Duodenal mucosa (tissue), 2 donors: Measurements from ENCODE around the gene HMG20B.
"Not testable (repeated sequence)": the region's sequence is repeated elsewhere in the genome, so short reads cannot be mapped to it uniquely, and the experiment has no call there.

Experiments used
- H3K27ac ChIP-seq: one replicate; pipeline ENCODE4 v1.7.0; 2013; ENCODE audit warnings: low read depth, low read length
- H3K27me3 ChIP-seq, 2 donors: one replicate each; pipeline ENCODE4 v1.7.0; 2013; ENCODE audit warnings: low read length in 2 of 2, control low read depth in 1 of 2; ENCODE audit not compliant: insufficient read depth in 2 of 2, control insufficient read depth in 1 of 2
- H3K36me3 ChIP-seq, 2 donors: one replicate each; pipeline ENCODE4 v1.7.0; 2013; ENCODE audit warnings: low read length in 2 of 2, control low read depth in 1 of 2; ENCODE audit not compliant: insufficient read depth in 2 of 2, control insufficient read depth in 1 of 2
- H3K4me1 ChIP-seq, 2 donors: one replicate each; pipeline ENCODE4 v1.7.0; 2013; ENCODE audit warnings: low read length in 2 of 2, control low read depth in 1 of 2; ENCODE audit not compliant: insufficient read depth in 2 of 2, control insufficient read depth in 1 of 2
- H3K4me3 ChIP-seq, 2 donors: one replicate each; pipeline ENCODE4 v1.7.0; 2013; ENCODE audit warnings: low read length in 2 of 2, low read depth in 1 of 2
- H3K9ac ChIP-seq, 2 donors: one replicate each; pipeline ENCODE4 v1.7.0; 2013; ENCODE audit warnings: low read length in 2 of 2, low read depth in 1 of 2
- H3K9me3 ChIP-seq, 2 donors: one replicate each; pipeline ENCODE4 v1.7.0; 2013; ENCODE audit warnings: low read length in 2 of 2, control low read depth in 1 of 2; ENCODE audit not compliant: control insufficient read depth in 1 of 2

Gene HMG20B

DNA sequence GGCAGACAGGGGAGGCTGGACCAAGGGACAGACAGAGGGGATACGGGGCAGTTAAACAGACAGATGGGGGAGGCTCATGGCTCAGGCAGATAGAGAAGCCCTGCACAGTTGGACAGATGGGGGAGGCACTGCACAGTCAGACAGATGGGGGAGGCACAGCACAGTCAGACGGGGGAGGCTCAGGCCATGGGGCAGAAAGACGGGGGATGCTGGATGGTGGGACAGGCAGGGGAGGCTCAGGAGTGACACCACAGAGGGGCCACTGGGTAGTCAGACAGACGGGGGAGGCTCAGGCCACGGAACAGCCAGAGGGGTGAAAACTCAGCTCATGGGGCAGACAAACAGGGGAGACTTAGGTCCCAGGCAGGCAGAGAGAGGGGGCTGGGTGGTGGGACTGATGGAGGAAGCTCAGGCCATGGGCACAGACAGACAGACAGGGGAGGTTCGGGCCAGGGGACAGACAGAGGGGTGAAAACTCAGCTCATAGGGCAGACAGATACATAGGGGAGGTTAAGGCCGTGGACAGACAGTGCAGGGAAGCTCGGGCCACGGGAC, 16.2 kb upstream of the HMG20B start:
- Histone ChIP-seq H3K9me3 (no peaks in the 10 kb centered on the region), H3K27me3 (no peaks in the 10 kb centered on the region), H3K36me3 (no peaks in the 10 kb centered on the region), H3K27ac (peak overlapping the region; percentile 32), H3K9ac (peak overlapping the region; percentile 65 to 73), H3K4me1 (peaks cover 23 to 36% of the 10 kb centered on the region in 2 donors), H3K4me3 (peak overlapping the region; percentile 80 to 86)

GRCh38 chr19:3556978-3557460, 15.7 kb upstream of the HMG20B start:
- Histone ChIP-seq H3K27ac (peak overlapping the region; percentile 70), H3K4me1 (peaks cover 23 to 36% of the 10 kb centered on the region in 2 donors), H3K27me3 (no peaks in the 10 kb centered on the region), H3K9me3 (no peaks in the 10 kb centered on the region), H3K9ac (peak overlapping the region; percentile 65 to 73), H3K4me3 (peak overlapping the region; percentile 80 to 86), H3K36me3 (no peaks in the 10 kb centered on the region)

DNA sequence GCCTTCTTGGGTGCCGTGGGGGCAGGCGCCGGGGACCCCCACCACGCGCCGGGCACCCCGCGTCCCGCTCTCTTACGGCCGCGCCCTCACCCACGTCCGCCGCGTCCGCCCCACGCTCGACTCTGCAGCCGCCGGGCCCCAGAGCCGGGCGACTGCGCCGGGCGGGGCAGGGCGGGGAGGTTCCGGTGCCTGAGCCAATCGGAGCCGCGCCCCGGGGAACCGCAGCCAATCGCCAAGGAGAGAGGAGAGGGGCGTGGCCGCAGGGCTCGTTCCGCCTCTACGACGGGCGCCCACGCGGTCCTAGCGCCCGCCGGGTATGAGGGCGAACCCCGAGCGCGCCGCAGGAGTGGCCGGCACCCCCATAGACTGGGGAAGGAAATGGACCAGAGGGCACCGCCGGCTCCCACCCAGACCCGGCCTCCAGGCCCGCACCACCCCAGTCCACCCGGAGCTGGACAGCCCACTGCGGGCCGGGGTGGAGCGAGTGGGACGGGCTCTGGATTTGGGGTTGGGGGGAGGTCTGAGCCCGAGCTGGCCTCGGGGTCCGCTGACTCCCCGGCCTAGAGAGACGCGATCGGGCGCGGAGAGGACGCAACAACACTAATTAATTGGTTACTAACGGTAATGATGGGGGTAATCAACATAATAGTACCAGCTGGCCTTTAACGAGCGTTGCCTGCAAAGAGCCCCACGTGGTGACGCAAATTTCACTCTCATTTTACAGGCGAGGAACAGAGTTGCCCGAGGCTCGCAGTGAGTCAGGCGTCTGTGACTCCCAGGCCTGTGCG, 15.1 kb upstream of the HMG20B start, which contains the start of gene MFSD12:
Gene MFSD12, minus strand, starts transcription at position 126 of the 788 bp plus-strand sequence. CDS start 183 bp downstream, outside the sequence.
- no peaks in the 10 kb centered on the region for H3K36me3 ChIP-seq
- H3K27me3 ChIP-seq, result no peaks in the 10 kb centered on the region
- peaks cover 23 to 36% of the 10 kb centered on the region in 2 donors for H3K4me1 ChIP-seq
- peak within 1 kb of the TSS; percentile 73 to 74 for H3K9ac ChIP-seq
- H3K4me3 ChIP-seq, result peak within 1 kb of the TSS; percentile 80 to 86
- H3K27ac ChIP-seq, result peak within 1 kb of the TSS; percentile 75
- no peaks in the 10 kb centered on the region for H3K9me3 ChIP-seq

- no peak overlapping the region for H3K4me3 ChIP-seq
- no peak overlapping the region for H3K27ac ChIP-seq
- no peaks in the 10 kb centered on the region for H3K27me3 ChIP-seq
- H3K9ac ChIP-seq, result no peak overlapping the region
- no peaks in the 10 kb centered on the region for H3K4me1 ChIP-seq
- H3K9me3 ChIP-seq, result no peaks in the 10 kb centered on the region
- no peaks in the 10 kb centered on the region for H3K36me3 ChIP-seq
Measured at GRCh38 chr19:3563709-3564524, 8.8 kb upstream of the HMG20B start.

DNA sequence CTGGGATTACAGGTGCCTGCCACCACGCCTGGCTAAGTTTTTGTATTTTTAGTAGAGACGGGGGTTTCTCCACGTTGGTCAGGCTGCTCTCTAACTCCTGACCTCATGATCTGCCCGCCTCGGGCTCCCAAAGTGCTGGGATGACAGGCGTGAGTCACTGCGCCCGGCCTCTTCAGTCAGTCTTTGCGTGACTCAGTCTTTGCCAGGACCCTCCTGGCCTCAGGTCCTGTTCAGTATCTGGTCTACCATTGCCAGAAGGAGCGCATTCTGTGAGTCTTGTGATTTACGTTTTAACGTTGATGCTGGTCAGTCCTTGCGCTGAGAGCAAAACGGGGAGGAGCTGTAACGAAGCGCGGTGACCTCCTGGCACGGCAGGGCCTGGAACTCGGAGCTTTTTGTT, 7.6 kb upstream of the HMG20B start:
- H3K27ac ChIP-seq, result no peak overlapping the region
- H3K36me3 ChIP-seq, result no peaks in the 10 kb centered on the region
- H3K4me3 ChIP-seq, result no peak overlapping the region
- H3K9me3 ChIP-seq, result no peaks in the 10 kb centered on the region
- no peaks in the 10 kb centered on the region for H3K4me1 ChIP-seq
- no peak overlapping the region for H3K9ac ChIP-seq
- H3K27me3 ChIP-seq, result no peaks in the 10 kb centered on the region

DNA sequence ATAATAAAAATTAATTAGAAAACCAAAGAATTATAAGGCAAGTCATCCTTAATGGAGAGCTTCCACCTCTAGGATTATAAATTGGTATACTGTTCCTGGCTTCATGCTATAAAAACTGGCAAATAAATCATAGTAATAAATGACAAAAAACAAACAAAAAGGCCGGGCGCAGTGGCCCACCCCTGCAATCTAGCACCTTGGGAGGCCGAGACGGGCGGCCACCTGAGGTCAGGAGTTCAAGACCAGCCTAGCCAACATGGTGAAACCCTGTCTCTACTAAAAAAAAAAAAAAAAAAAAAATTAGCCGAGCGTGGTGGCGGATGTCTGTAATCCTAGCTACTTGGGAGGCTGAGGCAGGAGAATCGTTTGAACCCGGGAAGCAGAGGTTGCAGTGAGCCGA, 2.7 kb upstream of the HMG20B start:
- H3K9ac ChIP-seq, H3K27me3 ChIP-seq, H3K4me3 ChIP-seq, H3K27ac ChIP-seq, H3K36me3 ChIP-seq, H3K9me3 ChIP-seq: not testable (repeated sequence)
- peaks cover 8 to 15% of the 10 kb centered on the region in 2 donors for H3K4me1 ChIP-seq

GRCh38 chr19:3570606-3571011, 2.1 kb upstream of the HMG20B start:
- peaks cover 8 to 15% of the 10 kb centered on the region in 2 donors for H3K4me1 ChIP-seq
- H3K4me3 ChIP-seq, result no peak overlapping the region
- H3K9ac ChIP-seq, result no peak overlapping the region
- H3K9me3 ChIP-seq, result no peaks in the 10 kb centered on the region
- H3K36me3 ChIP-seq, result peaks cover 0 to 5% of the 10 kb centered on the region in 2 donors
- H3K27ac ChIP-seq, result no peak overlapping the region
- H3K27me3 ChIP-seq, result no peaks in the 10 kb centered on the region

DNA sequence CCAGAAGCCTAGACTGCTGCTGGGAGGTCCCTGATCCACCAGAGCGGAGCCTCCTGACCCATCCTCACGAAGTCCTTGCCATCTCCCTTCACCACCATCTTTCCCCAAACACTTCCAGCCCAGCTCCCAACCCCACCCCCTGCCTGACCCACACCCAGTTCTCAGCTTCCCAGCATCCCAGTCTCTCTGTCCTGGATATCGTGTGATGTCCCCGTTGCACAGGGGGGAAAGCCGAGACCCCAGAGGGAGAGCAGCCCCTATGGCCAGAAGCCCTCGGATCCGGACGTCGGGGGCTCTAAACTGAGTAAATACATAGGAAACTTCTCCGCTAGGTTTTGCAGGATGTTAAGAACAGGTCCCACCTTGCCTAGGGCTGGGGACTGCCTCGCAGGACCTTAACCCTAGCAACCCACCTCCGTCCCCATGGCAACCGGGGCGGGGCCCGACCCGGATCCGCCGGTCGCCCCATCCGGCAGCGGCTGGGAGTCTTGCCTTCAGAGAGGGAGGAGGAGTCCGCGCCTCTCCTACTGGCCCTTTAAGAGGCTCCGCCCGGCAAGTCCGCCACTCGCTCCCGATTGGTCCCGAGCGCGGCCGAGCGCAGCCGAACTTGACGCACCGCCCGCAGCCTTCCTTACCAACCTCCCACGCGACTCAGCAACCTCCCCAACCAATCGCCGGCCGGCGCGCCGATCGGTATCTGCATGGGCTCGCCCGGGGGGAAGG, 451 bp upstream of the HMG20B start:
- Histone ChIP-seq H3K27ac (peak overlapping the region; percentile 32), H3K9me3 (no peaks in the 10 kb centered on the region), H3K27me3 (no peaks in the 10 kb centered on the region), H3K9ac (peak overlapping the region; percentile 54 to 63), H3K4me1 (peaks cover 19 to 26% of the 10 kb centered on the region in 2 donors), H3K36me3 (peaks cover 0 to 10% of the 10 kb centered on the region in 2 donors), H3K4me3 (peak overlapping the region; percentile 66 to 70)

DNA sequence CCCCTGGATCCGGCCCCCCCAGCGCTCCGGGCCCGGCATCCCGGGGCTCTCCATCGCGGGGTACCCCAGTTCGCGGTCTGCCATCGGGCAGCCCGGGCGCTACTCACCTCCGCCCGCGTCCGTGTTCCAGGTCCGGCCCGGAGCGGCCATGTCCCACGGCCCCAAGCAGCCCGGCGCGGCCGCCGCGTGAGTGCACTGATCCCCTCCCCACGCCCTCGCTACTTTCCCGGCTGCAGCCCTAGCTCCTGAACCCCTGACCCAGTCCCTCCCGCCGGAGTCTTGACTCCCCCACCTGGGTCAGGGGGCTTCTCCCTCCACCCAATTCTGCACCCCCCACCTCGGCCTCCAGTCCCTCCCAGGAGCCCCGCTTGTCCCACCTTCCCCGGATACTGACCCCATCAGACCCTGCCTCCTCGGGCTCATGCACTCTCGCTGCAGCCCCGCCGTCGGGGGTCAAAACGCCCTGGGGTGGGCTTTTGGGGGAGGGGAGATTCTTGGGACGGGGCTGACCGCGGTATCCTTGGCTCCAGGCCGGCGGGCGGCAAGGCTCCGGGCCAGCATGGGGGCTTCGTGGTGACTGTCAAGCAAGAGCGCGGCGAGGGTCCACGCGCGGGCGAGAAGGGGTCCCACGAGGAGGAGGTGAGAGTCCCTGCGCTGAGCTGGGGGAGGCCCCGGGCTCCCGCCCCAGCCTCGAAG, 566 bp downstream of the HMG20B start:
- H3K9ac ChIP-seq, result peak overlapping the region; percentile 63 to 76
- peaks cover 19 to 26% of the 10 kb centered on the region in 2 donors for H3K4me1 ChIP-seq
- peak overlapping the region; percentile 74 to 78 for H3K4me3 ChIP-seq
- no peaks in the 10 kb centered on the region for H3K9me3 ChIP-seq
- peak overlapping the region; percentile 50 for H3K27ac ChIP-seq
- no peaks in the 10 kb centered on the region for H3K27me3 ChIP-seq
- peaks cover 0 to 10% of the 10 kb centered on the region in 2 donors for H3K36me3 ChIP-seq
